Left lung (tissue), 10 donors: ENCODE results near the gene SLC35G4. TPM values are rescaled to one million over a fixed set of nuclear protein-coding genes. Genes with fewer than 3 reads are reported as not detected.

Experiments used
- ATAC-seq: fragments of 200-7000 bp; cut with Tn5 transposase; one replicate; pipeline ENCODE4 v1.9.1; 2020; ENCODE audit warnings: moderate library complexity
- DNase-seq, 4 donors: peaks; one replicate each; pipeline ENCODE4 v3.0.0-alpha.2; 2013 to 2020
- H3K27ac ChIP-seq, 2 donors: fragments of 200-600 bp; sonication (generic) in 1 of 2; one replicate each; pipeline versions ENCODE4 v1.5.0 to v1.8.0; 2020 to 2021
- H3K27me3 ChIP-seq, 2 donors: fragments of 200-600 bp; sonication (generic) in 1 of 2; one replicate each; pipeline versions ENCODE4 v1.5.0 to v1.8.0; 2020 to 2021
- H3K36me3 ChIP-seq, 2 donors: fragments of 200-600 bp; sonication (generic) in 1 of 2; one replicate each; pipeline versions ENCODE4 v1.5.0 to v1.8.0; 2020 to 2021
- H3K4me1 ChIP-seq, 2 donors: fragments of 200-600 bp; one replicate each; pipeline ENCODE4 v1.8.0; 2021
- H3K4me3 ChIP-seq, 2 donors: fragments of 200-600 bp; sonication (generic) in 1 of 2; one replicate each; pipeline versions ENCODE4 v1.5.0 to v1.8.0; 2020 to 2021; ENCODE audit warnings: mild to moderate bottlenecking in 1 of 2
- H3K9me3 ChIP-seq, 2 donors: fragments of 200-600 bp; sonication (generic) in 1 of 2; one replicate each; pipeline versions ENCODE4 v1.5.0 to v1.8.0; 2020 to 2021
- intact Hi-C, 2 donors: fragments of 100-400 bp; cut with DNase I; formaldehyde crosslinking; loops; one replicate each; pipeline versions ENCODE4 v1.11.2 to v1.14.2; 2022
- polyA plus RNA-seq, 6 donors: library from polyadenylated mRNA; unstranded; fragments of 120-200 nt; gene quantifications; one replicate each; pipeline ENCODE4 v1.2.1, GENCODE V29; 2013; ENCODE audit not compliant: insufficient read length in 6 of 6
- total RNA-seq, 2 donors: library from RNA; stranded (reverse); fragmentation: NEBNext Ultra II Directional; extraction: Animal tissue kit (Norgen Biotek cat#: 25700); gene quantifications; one replicate each; pipeline ENCODE4 v1.2.1, GENCODE V29; 2021
- TF ChIP-seq, protein P1 (sequence below), 2 donors: fragments of 200-600 bp; sonication (generic) in 1 of 2; IDR thresholded peaks; one replicate each; pipeline versions ENCODE4 v1.5.0 to v1.8.0; 2021; ENCODE audit warnings: antibody characterized with exemption in 2 of 2
- donor health status: DM: no; HTN: yes; CAD: no.
- donor health status: DM: no; HTN: no; CAD: no.

The SLC35G4 gene
- total and polyA plus RNA-seq, 8 donors, result not detected

DNA sequence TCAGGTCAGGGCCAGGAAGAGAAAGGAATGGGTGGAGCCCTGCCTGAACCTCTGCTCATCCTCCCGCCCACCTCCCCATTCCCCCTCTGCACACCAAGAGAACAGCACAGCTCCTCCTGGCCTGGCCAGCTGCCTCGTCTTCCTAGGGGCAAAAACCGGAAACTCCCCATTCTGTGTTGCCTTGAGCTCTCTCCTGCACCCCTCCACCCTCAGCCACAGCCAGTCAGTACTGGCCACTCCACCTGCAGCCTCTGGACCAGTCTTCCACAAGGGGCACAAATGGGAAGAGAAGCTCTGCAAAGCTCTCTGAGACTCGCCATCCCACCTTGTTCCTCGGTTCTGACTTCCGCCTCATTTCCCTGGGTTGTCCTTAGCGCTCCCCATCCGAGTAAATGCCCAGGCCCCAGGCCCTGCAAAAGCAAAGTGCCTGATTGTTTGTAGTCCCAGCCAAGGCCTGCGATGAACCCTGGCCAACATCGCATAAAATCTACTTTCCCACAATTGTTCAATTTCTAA lies 39.3 kb upstream of the SLC35G4 start:
- H3K27me3 ChIP-seq, result no peaks in the 10 kb centered on the region
- TF ChIP-seq, protein P1, sequence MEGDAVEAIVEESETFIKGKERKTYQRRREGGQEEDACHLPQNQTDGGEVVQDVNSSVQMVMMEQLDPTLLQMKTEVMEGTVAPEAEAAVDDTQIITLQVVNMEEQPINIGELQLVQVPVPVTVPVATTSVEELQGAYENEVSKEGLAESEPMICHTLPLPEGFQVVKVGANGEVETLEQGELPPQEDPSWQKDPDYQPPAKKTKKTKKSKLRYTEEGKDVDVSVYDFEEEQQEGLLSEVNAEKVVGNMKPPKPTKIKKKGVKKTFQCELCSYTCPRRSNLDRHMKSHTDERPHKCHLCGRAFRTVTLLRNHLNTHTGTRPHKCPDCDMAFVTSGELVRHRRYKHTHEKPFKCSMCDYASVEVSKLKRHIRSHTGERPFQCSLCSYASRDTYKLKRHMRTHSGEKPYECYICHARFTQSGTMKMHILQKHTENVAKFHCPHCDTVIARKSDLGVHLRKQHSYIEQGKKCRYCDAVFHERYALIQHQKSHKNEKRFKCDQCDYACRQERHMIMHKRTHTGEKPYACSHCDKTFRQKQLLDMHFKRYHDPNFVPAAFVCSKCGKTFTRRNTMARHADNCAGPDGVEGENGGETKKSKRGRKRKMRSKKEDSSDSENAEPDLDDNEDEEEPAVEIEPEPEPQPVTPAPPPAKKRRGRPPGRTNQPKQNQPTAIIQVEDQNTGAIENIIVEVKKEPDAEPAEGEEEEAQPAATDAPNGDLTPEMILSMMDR (IDR thresholded peaks at IDR 0.05), result no peak
- H3K27ac ChIP-seq, result no peak overlapping the region
- DNase-seq (no peak), ATAC-seq (no peak)
- no peaks in the 10 kb centered on the region for H3K36me3 ChIP-seq
- H3K9me3 ChIP-seq, result no peaks in the 10 kb centered on the region
- intact Hi-C loops, result no loop called here
- no peak overlapping the region for H3K4me3 ChIP-seq
- no peaks in the 10 kb centered on the region for H3K4me1 ChIP-seq

DNA sequence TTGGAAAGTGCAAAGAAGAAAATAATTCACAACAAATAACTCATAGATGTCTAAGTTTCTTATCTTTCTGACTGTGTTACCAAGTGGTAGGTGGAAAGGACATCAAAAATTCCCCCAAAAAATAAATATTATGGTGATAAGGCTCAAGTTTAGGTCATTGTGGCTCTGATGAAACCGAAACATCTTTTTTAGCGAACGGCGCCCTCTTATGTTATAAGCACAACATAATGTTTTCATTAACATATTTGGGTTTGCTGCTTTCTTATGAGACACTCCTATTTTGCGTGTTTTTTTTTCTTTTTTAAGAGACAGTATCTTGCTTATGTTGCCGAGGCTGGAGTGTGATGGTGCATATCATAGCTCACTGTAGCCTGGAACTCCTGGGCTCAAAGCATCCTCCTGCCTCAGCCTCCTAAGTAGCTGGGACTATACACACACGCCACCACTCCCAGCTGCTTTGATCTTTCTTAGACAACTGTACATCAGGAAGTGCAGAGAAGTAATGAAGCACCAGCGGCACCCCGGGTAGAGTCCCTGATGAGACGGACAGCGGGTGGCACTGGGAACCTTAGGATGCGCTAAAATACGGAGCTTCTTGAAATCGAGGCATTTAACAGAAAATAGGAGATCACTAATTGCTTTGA lies 38.5 kb upstream of the SLC35G4 start:
- TF ChIP-seq, protein P1 (IDR thresholded peaks at IDR 0.05), result peak in 1 of 2 donors; percentile 14
- Histone ChIP-seq H3K4me1 (no peaks in the 10 kb centered on the region), H3K36me3 (no peaks in the 10 kb centered on the region), H3K9me3 (no peaks in the 10 kb centered on the region), H3K27me3 (no peaks in the 10 kb centered on the region), H3K27ac (no peak overlapping the region), H3K4me3 (no peak overlapping the region)
- ATAC-seq (no peak), DNase-seq (peak in 1 of 4 donors; percentile 42)
- intact Hi-C loops, result no loop called here

DNA sequence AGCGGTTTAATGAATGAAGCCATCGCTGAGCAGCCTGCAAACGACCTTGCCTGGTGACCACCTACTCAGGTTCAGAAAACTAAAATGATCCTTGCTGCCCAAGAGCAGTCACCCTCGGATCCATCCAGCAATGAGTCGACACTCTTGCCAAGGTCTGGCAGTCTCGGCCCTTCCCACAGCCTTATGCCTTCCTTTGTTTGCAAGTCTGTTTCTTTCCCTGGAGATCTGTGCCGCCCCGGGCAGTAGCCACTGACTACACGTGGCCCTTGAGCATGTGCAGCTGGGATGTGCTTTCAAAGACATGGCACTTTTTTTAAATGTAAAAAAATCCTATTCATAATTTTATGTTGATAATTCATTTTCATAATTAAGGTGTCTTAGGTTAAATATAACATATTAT lies 37.2 kb upstream of the SLC35G4 start:
- H3K27me3 ChIP-seq, result no peaks in the 10 kb centered on the region
- H3K4me3 ChIP-seq, result no peak overlapping the region
- H3K9me3 ChIP-seq, result no peaks in the 10 kb centered on the region
- DNase-seq (no peak), ATAC-seq (no peak)
- no peak overlapping the region for H3K27ac ChIP-seq
- no peaks in the 10 kb centered on the region for H3K4me1 ChIP-seq
- intact Hi-C loops, result no loop called here
- TF ChIP-seq, protein P1 (IDR thresholded peaks at IDR 0.05), result no peak
- H3K36me3 ChIP-seq, result no peaks in the 10 kb centered on the region

DNA sequence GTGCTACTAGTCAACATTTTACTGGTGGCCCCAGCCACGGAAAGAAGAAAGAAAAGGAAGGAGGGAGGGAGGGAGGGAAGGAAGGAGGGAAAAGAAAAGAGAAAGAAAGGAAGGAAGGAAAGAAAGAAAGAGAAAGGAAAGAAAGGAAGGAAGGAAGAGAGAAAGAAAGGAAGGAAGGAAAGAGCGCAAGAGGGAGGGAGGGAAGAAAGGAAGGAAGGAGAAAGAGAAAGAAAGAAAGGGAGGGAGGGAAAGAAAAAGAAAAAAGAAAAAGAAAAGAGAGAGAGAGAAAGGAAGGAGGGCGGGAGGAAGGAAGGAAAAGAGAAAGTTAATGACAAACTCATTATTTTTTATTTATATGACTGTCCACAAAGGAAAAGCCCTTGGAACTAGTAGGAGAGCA lies 34.9 kb upstream of the SLC35G4 start:
- no peak overlapping the region for H3K4me3 ChIP-seq
- ATAC-seq (no peak), DNase-seq (no peak)
- no peaks in the 10 kb centered on the region for H3K9me3 ChIP-seq
- H3K36me3 ChIP-seq, result no peaks in the 10 kb centered on the region
- TF ChIP-seq, protein P1 (IDR thresholded peaks at IDR 0.05), result no peak
- no peaks in the 10 kb centered on the region for H3K27me3 ChIP-seq
- no peaks in the 10 kb centered on the region for H3K4me1 ChIP-seq
- no peak overlapping the region for H3K27ac ChIP-seq
- intact Hi-C loops, result no loop called here

DNA sequence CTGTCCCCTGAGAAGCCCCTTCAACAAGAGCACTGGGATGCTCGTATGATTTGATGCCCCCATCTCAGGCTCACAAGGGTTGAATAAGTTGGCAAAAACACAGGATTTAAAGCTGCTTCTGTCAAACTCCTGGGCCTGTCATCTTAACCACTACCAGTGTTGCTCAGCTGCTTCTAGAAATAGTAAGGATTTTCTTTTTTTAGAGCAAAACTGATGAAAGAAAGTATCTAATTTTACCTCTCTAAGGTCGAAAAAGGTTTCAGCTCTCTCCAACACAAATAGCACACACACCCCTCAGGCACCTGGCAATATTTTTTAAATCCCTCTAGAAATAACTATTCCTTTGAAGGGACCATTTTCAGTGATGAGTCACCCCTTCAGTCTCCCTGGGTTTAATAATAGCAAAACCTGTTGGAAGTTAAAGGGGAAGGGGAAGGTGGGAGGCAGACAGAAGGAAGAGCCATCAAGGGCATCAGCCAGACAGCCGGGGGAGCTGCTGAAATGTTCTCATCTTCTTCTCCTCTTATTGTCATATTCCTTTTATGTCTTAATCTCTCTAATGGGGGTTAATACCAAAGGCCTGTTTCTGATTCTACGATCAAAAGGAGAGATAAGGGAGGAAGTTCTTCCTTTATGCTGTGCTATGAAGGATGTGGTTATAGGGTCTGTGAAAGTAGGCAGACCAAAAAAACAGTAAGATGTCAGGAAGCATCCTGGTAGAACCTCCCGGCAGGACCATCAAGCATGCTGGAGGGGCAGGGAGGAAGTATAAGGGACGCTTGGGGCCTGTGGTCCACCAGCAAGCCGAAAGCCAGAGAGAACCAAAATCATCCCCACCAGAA lies 31.9 kb upstream of the SLC35G4 start:
- no peaks in the 10 kb centered on the region for H3K4me1 ChIP-seq
- ATAC-seq (no peak), DNase-seq (no peak)
- no peaks in the 10 kb centered on the region for H3K36me3 ChIP-seq
- no peak overlapping the region for H3K27ac ChIP-seq
- H3K27me3 ChIP-seq, result no peaks in the 10 kb centered on the region
- no peaks in the 10 kb centered on the region for H3K9me3 ChIP-seq
- TF ChIP-seq, protein P1 (IDR thresholded peaks at IDR 0.05), result no peak
- intact Hi-C loops, result no loop called here
- no peak overlapping the region for H3K4me3 ChIP-seq
